ENCODE results near the gene ANXA2. TPM values are rescaled to one million over a fixed set of nuclear protein-coding genes. Genes with fewer than 3 reads are reported as not detected.

ANXA2 gene
- total RNA-seq, 5 donors from 2014 or later (not counting 1 experiment from before 2014, with no cell fraction given): 59.4 to 223 (median 159) TPM

- ATAC-seq (replicated peaks in 1 of 4): no peak
Measured at GRCh38 chr15:60438646-60439045, 40.9 kb upstream of the ANXA2 start.

GRCh38 chr15:60428935-60429334 lies 31.1 kb upstream of the ANXA2 start:
- H3K27me3 Mint-ChIP-seq: no peaks in the 10 kb centered on the region
- H3K36me3 Mint-ChIP-seq: peaks cover 38% of the 10 kb centered on the region
- no peak overlapping the region for H3K4me3 Mint-ChIP-seq
- no peak overlapping the region for H3K27ac Mint-ChIP-seq
- Histone ChIP-seq H3K27me3 (replicated peaks in 1 of 2; ENCODE audit: control insufficient read depth in 2 of 2, extremely low read depth in 1 of 2, insufficient read depth in 2 of 2, low read length in 1 of 2) (no peaks in the 10 kb centered on the region), H3K4me3 (ENCODE audit: control insufficient read depth in 1 of 2, extremely low read depth in 1 of 2, low read length in 1 of 2) (no peak overlapping the region), H3K9me3 (no peaks in the 10 kb centered on the region), H3K4me1 (ENCODE audit: control insufficient read depth in 1 of 2, extremely low read depth in 1 of 2, insufficient read depth in 2 of 2, low read length in 2 of 2) (no peaks in the 10 kb centered on the region), H3K27ac (ENCODE audit: low read length) (no peak overlapping the region), H3K36me3 (ENCODE audit: control insufficient read depth in 2 of 2, extremely low read depth in 1 of 2, insufficient read depth in 1 of 2, low read length in 1 of 2) (peaks cover 0 to 33% of the 10 kb centered on the region in 2 donors)
- no peaks in the 10 kb centered on the region for H3K9me3 Mint-ChIP-seq
- no CpG with 5 or more reads among the region's 1 CpG for WGBS (ENCODE audit: insufficient coverage)
- H3K4me1 Mint-ChIP-seq: no peaks in the 10 kb centered on the region
- ChIA-PET POLR2A (no interaction called here), CTCF (interaction anchor here in 1 of 2 donors (1.1 kb wide), 1 partner anchor 9 kb away, joined by 3 read pairs; no protein-coding TSS in a partner anchor)
- no peak for ATAC-seq (replicated peaks in 1 of 4)
- DNase-seq: no peak

More at GRCh38 chr15:60438646-60439045, 40.9 kb upstream of the ANXA2 start:
- ChIA-PET POLR2A (interaction anchor here in 1 of 2 donors (0.5 kb wide), 1 partner anchor 66 kb away, joined by 4 read pairs; no protein-coding TSS in a partner anchor), CTCF (interaction anchor here in 1 of 2 donors (0.6 kb wide), 1 partner anchor 749 kb away, joined by 3 read pairs; no protein-coding TSS in a partner anchor)
- Mint-ChIP-seq H3K36me3 (peaks cover 29% of the 10 kb centered on the region), H3K9me3 (no peaks in the 10 kb centered on the region), H3K27ac (no peak overlapping the region), H3K4me1 (peaks cover 4 to 7% (median 4%) of the 10 kb centered on the region in 3 donors), H3K4me3 (no peak overlapping the region), H3K27me3 (no peaks in the 10 kb centered on the region)
- H3K4me3 ChIP-seq (ENCODE audit: control insufficient read depth in 1 of 2, extremely low read depth in 1 of 2, low read length in 1 of 2): no peak overlapping the region
- WGBS (ENCODE audit: insufficient coverage): no CpG with 5 or more reads among the region's 1 CpG
- no peak overlapping the region for H3K27ac ChIP-seq (ENCODE audit: low read length)
- no peaks in the 10 kb centered on the region for H3K4me1 ChIP-seq (ENCODE audit: control insufficient read depth in 1 of 2, extremely low read depth in 1 of 2, insufficient read depth in 2 of 2, low read length in 2 of 2)
- no peaks in the 10 kb centered on the region for H3K9me3 ChIP-seq
- H3K36me3 ChIP-seq (ENCODE audit: control insufficient read depth in 2 of 2, extremely low read depth in 1 of 2, insufficient read depth in 1 of 2, low read length in 1 of 2): peaks cover 2 to 34% of the 10 kb centered on the region in 2 donors
- H3K27me3 ChIP-seq (replicated peaks in 1 of 2; ENCODE audit: control insufficient read depth in 2 of 2, extremely low read depth in 1 of 2, insufficient read depth in 2 of 2, low read length in 1 of 2): no peaks in the 10 kb centered on the region
- no peak for DNase-seq

- H3K27ac Mint-ChIP-seq: no peak overlapping the region
- DNase-seq (no peak), ATAC-seq (replicated peaks in 1 of 4) (no peak)
- POLR2A ChIA-PET: interaction anchor here in 1 of 2 donors (0.6 kb wide), 1 partner anchor 15 kb away, joined by 3 read pairs; no protein-coding TSS in a partner anchor
- no peaks in the 10 kb centered on the region for H3K27me3 Mint-ChIP-seq
- CTCF ChIA-PET: no interaction called here
- WGBS (ENCODE audit: insufficient coverage): 60% methylated on average over 1 of the region's 2 CpGs
- no peaks in the 10 kb centered on the region for H3K4me1 ChIP-seq (ENCODE audit: control insufficient read depth in 1 of 2, extremely low read depth in 1 of 2, insufficient read depth in 2 of 2, low read length in 2 of 2)
- H3K36me3 Mint-ChIP-seq: peaks cover 44% of the 10 kb centered on the region
- H3K27me3 ChIP-seq (replicated peaks in 1 of 2; ENCODE audit: control insufficient read depth in 2 of 2, extremely low read depth in 1 of 2, insufficient read depth in 2 of 2, low read length in 1 of 2): no peaks in the 10 kb centered on the region
- H3K4me3 ChIP-seq (ENCODE audit: control insufficient read depth in 1 of 2, extremely low read depth in 1 of 2, low read length in 1 of 2): no peak overlapping the region
- no peaks in the 10 kb centered on the region for H3K9me3 ChIP-seq
- H3K27ac ChIP-seq (ENCODE audit: low read length): no peak overlapping the region
- peaks cover 0 to 3% (median 0%) of the 10 kb centered on the region in 3 donors for H3K4me1 Mint-ChIP-seq
- peaks cover 0 to 36% of the 10 kb centered on the region in 2 donors for H3K36me3 ChIP-seq (ENCODE audit: control insufficient read depth in 2 of 2, extremely low read depth in 1 of 2, insufficient read depth in 1 of 2, low read length in 1 of 2)
- H3K4me3 Mint-ChIP-seq: no peak overlapping the region
- no peaks in the 10 kb centered on the region for H3K9me3 Mint-ChIP-seq
Measured at GRCh38 chr15:60426870-60427508, 29.2 kb upstream of the ANXA2 start.

GRCh38 chr15:60425461-60425860 lies 27.7 kb upstream of the ANXA2 start:
- Histone ChIP-seq H3K9me3 (no peaks in the 10 kb centered on the region), H3K4me3 (ENCODE audit: control insufficient read depth in 1 of 2, extremely low read depth in 1 of 2, low read length in 1 of 2) (no peak overlapping the region), H3K36me3 (ENCODE audit: control insufficient read depth in 2 of 2, extremely low read depth in 1 of 2, insufficient read depth in 1 of 2, low read length in 1 of 2) (peaks cover 0 to 32% of the 10 kb centered on the region in 2 donors), H3K27ac (ENCODE audit: low read length) (no peak overlapping the region), H3K27me3 (replicated peaks in 1 of 2; ENCODE audit: control insufficient read depth in 2 of 2, extremely low read depth in 1 of 2, insufficient read depth in 2 of 2, low read length in 1 of 2) (no peaks in the 10 kb centered on the region), H3K4me1 (ENCODE audit: control insufficient read depth in 1 of 2, extremely low read depth in 1 of 2, insufficient read depth in 2 of 2, low read length in 2 of 2) (no peaks in the 10 kb centered on the region)
- Mint-ChIP-seq H3K27ac (no peak overlapping the region), H3K27me3 (no peaks in the 10 kb centered on the region), H3K36me3 (peaks cover 38% of the 10 kb centered on the region), H3K9me3 (no peaks in the 10 kb centered on the region), H3K4me3 (no peak overlapping the region), H3K4me1 (peaks cover 0 to 3% (median 0%) of the 10 kb centered on the region in 3 donors)
- ChIA-PET CTCF (no interaction called here), POLR2A (interaction anchor here in 1 of 2 donors (0.5 kb wide), 1 partner anchor 19 kb away, joined by 3 read pairs; no protein-coding TSS in a partner anchor)
- no peak for DNase-seq
- no CpG with 5 or more reads among the region's 2 CpGs for WGBS (ENCODE audit: insufficient coverage)
- no peak for ATAC-seq (replicated peaks in 1 of 4)

- Mint-ChIP-seq H3K9me3 (no peaks in the 10 kb centered on the region), H3K4me3 (no peak overlapping the region), H3K36me3 (peaks cover 37% of the 10 kb centered on the region), H3K4me1 (peaks cover 0 to 3% (median 0%) of the 10 kb centered on the region in 3 donors), H3K27ac (no peak overlapping the region), H3K27me3 (no peaks in the 10 kb centered on the region)
- no peak for ATAC-seq (replicated peaks in 1 of 4)
- Histone ChIP-seq H3K36me3 (ENCODE audit: control insufficient read depth in 2 of 2, extremely low read depth in 1 of 2, insufficient read depth in 1 of 2, low read length in 1 of 2) (peaks cover 0 to 32% of the 10 kb centered on the region in 2 donors), H3K27me3 (replicated peaks in 1 of 2; ENCODE audit: control insufficient read depth in 2 of 2, extremely low read depth in 1 of 2, insufficient read depth in 2 of 2, low read length in 1 of 2) (no peaks in the 10 kb centered on the region), H3K9me3 (no peaks in the 10 kb centered on the region), H3K4me3 (ENCODE audit: control insufficient read depth in 1 of 2, extremely low read depth in 1 of 2, low read length in 1 of 2) (no peak overlapping the region), H3K4me1 (ENCODE audit: control insufficient read depth in 1 of 2, extremely low read depth in 1 of 2, insufficient read depth in 2 of 2, low read length in 2 of 2) (no peaks in the 10 kb centered on the region), H3K27ac (ENCODE audit: low read length) (no peak overlapping the region)
- CTCF ChIA-PET: no interaction called here
- DNase-seq: no peak
- WGBS (ENCODE audit: insufficient coverage): 90% methylated on average over 1 of the region's 1 CpG
- POLR2A ChIA-PET: no interaction called here
Measured at GRCh38 chr15:60424006-60424405, 26.2 kb upstream of the ANXA2 start.

- H3K36me3 Mint-ChIP-seq: peaks cover 37% of the 10 kb centered on the region
- no peak overlapping the region for H3K4me3 Mint-ChIP-seq
- no peaks in the 10 kb centered on the region for H3K9me3 Mint-ChIP-seq
- H3K27ac ChIP-seq (ENCODE audit: low read length): no peak overlapping the region
- DNase-seq (no peak), ATAC-seq (replicated peaks in 1 of 4) (no peak)
- no peak overlapping the region for H3K27ac Mint-ChIP-seq
- H3K27me3 Mint-ChIP-seq: no peaks in the 10 kb centered on the region
- H3K27me3 ChIP-seq (replicated peaks in 1 of 2; ENCODE audit: control insufficient read depth in 2 of 2, extremely low read depth in 1 of 2, insufficient read depth in 2 of 2, low read length in 1 of 2): no peaks in the 10 kb centered on the region
- peaks cover 0 to 30% of the 10 kb centered on the region in 2 donors for H3K36me3 ChIP-seq (ENCODE audit: control insufficient read depth in 2 of 2, extremely low read depth in 1 of 2, insufficient read depth in 1 of 2, low read length in 1 of 2)
- H3K4me1 ChIP-seq (ENCODE audit: control insufficient read depth in 1 of 2, extremely low read depth in 1 of 2, insufficient read depth in 2 of 2, low read length in 2 of 2): no peaks in the 10 kb centered on the region
- no peak overlapping the region for H3K4me3 ChIP-seq (ENCODE audit: control insufficient read depth in 1 of 2, extremely low read depth in 1 of 2, low read length in 1 of 2)
- no peaks in the 10 kb centered on the region for H3K9me3 ChIP-seq
- CTCF ChIA-PET: no interaction called here
- no CpG with 5 or more reads among the region's 2 CpGs for WGBS (ENCODE audit: insufficient coverage)
- POLR2A ChIA-PET: no interaction called here
- peaks cover 0 to 3% (median 0%) of the 10 kb centered on the region in 3 donors for H3K4me1 Mint-ChIP-seq
Measured at GRCh38 chr15:60423537-60423936, 25.8 kb upstream of the ANXA2 start.
